HG03280 (cell line): Measurements from ENCODE around the gene SLC15A4.
"Not testable (repeated sequence)": the region's sequence is repeated elsewhere in the genome, so short reads cannot be mapped to it uniquely, and the experiment has no call there.

Experiments used
- ATAC-seq: cut with Tn5 transposase; IDR thresholded peaks from one replicate; pipeline ENCODE4 v1.9.1; 2021; ENCODE audit warnings: mild to moderate bottlenecking, moderate library complexity; ENCODE audit not compliant: unreplicated experiment

SLC15A4 gene

DNA sequence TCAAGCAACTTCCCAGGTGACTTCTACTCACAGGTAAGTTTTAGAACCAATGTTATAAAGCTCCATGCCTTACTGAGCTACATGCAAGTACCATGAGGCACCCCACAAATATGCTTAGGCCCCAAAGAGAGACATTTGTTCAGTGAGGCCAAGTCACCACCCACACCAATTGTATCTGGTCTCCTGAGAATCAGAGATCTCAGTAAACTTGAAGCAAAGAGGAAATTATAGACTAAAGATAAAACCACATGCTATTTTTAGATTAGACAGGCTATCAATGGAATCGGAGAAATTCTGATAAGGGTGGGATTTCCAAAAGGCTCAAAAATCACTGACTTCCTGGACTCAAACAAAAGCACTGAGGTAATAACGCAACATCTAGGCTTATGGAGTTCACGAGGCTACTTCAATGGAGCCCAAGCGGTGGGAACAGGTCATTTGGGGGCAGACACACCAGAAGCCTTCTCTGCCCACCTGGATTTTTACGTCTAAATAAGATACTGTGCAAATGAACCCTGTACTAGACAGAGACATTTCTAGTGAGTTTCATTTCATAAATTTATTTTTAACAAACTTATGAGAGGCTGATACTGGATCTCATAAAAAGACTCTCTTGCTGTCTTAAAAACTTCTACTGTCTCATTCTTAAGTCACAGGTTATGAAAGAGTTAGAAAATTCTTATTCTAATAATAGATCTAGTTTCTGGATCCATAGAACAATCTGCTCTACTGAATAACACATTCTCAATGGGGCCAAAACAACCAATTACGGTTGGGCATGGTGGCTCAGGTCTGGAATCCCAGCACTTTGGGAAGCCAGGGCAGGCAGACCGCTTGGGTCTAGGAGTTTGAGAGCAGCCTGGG, 7.7 kb downstream of the SLC15A4 start:
- no peak for ATAC-seq

DNA sequence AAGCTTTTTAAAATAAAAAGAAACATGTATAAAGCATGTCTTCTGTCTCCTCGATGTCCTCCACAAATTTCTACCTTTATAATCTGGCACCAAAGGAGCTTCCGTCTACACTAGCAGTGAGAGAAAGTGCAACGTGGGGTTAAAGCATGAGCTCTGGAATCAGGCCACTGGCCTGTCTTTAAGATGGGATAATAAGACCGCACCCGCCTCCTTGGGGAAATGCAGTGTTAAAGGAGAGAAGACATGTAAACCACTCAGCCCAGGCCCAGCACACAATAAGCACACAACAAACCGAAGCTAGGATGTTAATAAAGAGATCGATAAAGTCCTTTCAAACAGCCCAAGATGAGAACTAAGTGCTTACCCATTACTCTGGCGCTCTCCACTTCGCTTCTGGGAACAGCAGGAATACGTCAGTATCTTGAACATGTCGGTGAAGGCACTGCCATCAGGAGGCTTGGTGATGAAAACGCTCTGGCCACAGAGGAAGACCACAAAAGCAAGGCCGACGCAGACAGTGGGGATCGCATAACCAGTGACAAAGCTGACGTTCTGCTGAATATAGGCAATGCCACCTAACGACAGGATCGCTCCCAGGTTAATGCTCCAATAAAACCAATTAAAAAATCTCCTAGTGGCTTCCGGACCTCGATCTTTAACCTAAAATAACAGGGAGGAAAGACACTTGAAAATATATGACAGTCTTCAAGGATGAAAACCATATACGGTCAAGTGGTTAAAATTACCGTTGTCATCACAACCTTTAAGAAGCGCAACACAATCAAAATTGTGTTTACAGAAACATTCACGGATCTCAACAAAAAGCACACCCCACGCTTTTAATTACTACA, 9.1 kb downstream of the SLC15A4 start:
- ATAC-seq = no peak

DNA sequence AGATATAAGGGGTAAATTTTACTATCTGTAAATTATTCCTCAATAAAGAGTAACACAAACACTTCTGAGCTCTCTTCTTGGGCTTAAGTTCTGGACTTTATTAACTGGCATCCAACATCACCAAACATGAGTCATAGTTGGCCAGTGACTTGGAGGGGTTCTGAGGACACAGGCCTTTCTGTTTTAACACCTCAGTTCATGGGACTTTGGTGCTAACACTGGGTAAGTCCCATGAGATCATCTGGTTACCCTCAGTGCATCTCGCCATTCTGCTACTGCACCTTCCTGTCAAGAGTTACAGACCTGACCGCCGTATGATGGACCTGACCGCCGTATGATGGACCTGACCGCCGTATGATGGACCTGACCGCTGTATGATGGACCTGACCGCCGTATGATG, 9.9 kb downstream of the SLC15A4 start:
- ATAC-seq = no peak

DNA sequence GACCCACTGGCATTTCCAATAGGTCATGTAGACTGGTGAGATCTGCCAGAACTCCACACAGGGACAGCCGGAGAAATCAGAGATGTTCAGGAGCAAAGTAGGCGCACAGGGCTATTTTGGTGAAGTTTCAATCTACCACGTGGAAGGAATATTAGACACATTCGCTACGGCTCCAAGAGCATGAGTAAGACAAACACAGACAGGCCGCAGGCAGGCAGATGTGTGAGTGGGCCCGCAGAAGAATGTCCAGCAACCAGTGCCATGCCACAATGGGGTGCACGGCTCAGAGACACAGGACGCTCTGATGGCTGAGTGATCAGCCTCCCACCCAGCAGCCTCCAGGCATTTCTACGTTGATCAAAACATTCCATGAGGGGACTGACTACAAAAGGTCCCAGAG, 10.4 kb downstream of the SLC15A4 start:
- no peak for ATAC-seq

DNA sequence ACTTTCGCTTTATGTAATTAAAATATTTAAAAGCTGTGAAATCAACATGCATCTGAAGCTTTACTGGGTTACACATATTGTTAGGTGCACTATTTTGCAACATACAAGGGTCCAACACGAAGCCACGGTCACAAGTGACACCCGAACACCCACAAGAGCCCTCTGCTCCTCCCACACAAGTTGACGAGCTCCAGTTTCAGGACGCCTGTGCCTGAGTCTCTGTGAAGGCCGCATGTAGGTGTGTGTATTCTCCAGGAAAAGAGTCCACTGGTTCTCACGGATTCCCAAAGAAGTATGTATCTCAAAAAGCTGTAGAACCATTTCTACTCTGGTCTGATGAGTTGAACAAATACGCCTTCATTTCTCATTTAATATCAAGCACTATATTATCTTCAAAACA, 12.0 kb downstream of the SLC15A4 start:
- ATAC-seq = no peak

DNA sequence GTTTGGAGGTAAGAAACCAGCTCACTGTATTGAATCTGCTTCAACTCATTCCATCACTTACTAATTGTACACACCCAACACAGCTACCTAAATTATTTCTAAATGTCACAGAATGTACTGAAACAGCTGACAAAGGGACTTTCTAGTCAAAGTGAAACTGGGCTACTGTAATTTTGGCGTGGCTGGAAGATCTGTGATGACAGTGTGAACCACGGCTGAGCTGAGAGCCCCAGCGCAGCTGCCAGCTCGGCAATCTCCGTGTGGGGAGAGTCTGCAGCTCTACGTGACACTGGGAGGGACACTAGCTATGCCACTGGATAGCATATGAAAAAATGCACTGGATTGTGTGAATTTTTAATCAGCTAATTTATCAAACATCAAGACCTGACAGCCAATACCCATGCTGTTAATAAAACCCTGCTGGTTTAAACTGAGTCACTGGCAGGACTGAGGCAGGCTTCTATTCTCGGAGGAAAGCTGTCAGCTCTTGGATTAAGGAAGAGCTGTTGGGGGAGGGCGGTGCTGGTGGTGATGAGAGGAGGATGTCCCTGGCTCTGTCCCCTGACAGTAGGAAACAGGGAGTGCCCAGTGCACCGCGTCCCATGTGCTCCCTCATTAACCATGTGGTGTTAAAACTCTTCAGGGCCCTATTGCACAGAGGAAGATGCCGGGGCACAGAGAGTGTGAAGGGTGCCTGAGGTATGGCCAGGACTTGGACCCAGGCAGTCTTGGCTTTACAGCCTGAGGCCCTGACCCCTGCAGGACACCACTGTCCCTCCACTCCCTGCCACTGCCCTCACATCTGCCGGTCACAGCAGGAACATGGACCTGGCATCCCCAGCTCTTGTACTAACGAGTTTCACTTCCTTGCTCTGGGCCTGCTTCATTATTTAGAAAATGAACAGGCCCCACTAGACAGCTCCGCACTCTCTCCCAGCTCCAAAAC, 13.3 kb downstream of the SLC15A4 start:
- peak; percentile 80 for ATAC-seq

DNA sequence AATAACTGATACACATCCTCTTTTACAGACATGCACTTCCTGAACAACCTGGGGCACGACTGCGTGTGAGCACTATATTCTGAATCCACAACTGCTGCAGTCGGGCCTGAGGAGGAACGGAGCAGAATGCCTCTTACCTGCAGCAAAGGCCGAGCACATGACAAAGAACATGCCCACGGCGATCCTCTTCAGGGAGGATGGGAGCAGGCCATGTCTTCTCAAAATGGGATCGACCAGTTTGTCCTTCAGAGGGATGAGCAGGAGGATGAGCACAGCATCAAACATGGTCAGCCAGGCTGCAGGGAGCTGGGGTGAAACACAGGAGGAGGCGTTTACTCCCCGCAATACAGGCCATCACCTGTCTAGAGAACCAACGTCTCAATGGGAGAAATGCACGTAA, 15.1 kb downstream of the SLC15A4 start:
- ATAC-seq = no peak

DNA sequence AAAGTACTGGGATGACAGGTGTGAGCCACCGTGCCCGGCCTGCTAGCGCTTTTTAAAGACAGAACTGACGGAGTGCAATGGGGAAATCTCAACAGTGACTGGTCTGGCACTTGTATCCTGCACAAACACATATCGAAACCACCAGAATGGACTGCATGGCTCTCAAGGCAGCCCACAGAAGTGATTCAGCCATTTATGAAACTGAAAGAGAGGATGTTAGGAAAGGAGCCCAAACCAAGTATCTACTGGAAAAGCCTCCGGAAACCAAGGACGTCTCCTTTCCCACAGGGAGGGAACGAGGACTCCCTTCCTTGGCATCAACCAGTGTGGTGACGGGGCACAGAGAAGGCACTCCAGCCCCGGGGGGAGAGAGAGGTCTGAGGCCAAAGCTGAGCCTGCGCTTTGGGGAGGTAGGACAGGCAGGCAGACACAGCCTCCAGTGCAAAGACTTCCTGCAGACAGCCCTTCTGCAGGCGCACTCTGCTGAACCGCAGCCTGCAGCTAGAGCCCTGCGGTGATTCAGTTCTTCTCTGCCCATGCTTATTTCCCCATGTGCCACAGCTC, 16.5 kb downstream of the SLC15A4 start:
- ATAC-seq = no peak

DNA sequence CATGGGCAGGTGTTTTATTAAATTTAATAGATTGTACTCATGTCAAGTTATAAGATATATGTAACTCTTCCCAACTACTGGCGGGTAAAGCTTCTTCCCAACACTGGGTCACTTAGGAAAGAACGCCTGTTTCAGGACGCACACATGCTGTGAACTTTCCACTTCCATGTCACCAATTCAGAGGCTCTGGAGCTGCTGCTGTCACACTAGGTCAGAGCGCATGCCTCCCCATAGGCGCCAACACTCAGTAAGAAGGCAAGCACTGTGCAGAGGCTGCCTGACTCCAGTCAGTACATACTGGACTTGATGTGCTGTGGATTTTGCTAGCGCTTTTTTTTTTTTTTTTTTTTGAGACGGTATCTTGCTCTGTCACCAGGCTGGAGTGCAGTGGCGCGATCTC, 17.2 kb downstream of the SLC15A4 start:
- ATAC-seq = no peak

DNA sequence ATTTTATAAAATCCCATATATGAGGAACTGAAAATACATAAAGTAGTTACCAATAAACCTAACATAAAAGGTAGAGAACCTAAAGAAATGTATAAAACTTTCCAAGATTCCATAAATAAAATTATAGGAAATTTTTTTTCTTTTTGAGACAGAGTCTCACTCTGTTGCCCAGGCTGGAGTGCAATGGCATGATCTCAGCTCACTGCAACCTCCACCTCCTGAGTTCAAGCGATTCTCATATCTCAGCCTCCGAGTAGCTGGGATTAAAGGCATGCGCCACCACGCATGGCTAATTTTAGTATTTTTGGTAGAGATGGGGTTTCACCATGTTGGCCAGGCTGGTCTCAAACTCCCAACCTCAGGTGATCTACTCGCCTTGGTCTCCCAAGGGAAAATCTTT, 18.4 kb downstream of the SLC15A4 start:
- not testable (repeated sequence) for ATAC-seq

DNA sequence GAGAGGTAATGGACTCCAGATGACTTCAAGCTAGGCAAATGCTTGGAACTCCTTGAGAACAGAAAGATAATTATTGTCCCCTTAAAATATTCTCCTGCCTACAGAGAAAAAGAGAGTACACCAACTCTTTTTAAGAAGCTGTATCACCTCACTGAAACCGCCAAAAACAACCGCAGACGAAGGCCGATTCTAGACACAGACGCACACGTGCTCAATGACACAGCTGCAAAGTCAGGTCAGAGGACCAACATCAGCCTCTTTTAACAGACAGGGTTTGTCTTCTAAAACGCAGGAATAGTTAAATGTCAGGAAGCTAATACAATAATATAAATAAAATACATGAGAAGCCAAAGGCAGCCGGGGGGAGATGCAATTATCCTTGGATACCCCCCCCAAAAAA, 19.0 kb downstream of the SLC15A4 start:
- no peak for ATAC-seq

DNA sequence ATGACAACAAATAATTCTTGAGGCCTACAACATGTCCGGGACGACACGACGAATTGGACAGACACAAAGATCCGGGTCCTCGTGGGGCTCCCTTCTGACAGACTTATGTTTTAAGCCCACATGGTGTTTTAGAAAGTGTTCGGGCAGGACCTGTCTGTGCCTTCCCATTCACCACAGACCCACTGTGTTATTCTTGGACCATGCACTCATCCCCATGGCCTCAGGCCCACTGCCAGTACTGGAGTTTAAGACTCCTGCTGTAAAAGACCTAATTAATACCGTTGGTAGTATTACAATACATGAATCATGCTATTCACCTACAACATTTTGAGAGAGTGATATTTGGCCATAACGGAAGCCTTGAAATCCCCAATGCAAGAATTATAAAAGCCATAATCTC, 20.0 kb downstream of the SLC15A4 start:
- no peak for ATAC-seq

DNA sequence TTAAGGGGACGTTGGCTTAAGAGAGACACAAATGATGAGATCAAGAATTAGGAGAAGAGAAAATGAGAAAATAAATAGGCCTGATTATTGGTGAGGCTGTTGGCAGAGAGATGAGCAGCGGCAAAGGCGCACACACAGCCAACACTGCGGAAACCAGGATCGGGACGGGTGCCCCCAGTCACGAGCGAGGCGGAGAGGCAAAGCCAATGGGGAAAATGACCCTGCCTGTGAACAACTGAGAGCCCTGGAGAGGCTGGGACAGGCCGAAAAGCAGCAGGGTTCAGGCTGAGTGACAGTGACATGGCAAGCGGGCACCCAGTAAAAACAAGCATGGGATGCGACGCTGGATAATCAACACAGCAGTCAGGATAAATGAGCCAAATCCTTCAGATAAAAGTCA, 21.0 kb downstream of the SLC15A4 start:
- no peak for ATAC-seq

DNA sequence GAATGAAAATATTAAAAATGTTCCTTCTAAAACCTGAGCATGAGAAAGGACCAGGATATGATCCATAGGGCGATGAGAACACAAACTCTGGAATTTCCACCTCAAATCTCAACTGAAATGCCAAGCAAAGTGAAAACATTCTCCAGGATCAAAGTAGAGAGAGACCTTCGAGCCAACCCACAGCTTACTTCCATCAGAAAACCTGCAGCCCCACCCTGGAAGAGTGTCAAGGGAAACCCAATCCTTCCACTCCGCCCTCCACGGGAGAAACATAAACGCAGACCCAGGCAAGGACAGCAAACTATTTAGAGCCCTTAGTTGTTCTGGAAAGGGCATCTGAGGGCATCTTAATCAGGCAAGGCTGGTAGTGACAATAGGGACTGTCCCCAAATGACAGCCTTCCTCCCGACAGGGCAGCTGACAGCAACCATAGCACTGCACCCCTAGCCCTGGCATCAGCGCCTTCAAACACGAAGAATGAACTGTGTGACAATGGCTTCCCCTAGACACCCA, 21.8 kb downstream of the SLC15A4 start:
- no peak for ATAC-seq

DNA sequence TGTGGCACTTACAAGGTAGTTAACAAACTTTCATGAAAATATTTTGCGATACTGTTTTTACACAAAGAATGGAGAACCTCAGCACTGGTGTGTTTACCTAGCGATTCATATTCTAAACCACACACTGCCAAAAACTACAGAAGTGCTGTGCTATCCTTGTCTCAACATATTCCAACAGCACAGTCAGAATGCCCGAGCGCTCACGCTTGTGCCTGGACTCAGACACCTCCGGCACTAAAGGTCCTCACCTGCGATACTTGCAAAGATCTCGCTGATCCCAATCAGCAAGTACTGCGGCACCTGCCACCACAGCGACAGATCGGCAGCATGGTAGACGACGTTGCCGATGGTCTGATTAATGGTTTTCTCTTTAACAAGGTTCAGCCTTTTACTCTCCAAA, 23.2 kb downstream of the SLC15A4 start:
- ATAC-seq = no peak

DNA sequence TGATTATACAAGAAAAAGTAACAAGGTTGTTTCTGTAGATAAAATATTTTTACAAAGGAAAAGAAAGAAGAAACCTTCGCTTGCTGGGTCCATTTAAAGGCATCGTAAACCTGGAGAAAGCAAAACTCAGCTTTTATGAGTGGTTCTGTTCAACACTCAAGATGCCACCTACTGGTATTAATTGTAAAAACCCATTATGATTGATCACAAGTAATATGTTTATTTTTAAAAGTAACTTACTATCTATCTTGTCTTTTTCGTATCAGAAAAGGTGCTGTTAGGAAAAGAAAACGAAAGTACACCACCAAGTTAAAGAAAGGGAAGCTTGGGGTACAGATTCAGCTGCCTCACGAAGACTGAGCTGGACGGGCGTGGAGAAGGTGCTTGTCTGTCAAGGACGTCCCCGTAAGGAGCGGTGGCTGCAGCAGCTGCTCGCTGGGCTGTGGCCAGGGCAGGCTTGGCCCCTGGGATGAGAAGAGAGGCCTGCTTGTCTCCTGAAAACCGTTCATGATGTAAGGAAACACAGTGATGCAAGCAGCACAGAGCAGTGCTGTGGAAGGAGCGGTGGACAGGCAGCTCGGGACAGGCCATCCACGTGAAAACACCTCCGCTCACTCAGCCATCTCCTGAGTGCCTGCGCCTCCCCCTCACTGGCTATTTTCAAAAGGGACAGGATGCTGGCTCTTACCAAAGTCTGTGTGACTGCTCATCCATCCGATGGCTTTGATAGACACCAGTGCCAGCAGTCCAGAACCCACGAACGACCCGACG, 25.0 kb downstream of the SLC15A4 start:
- ATAC-seq = peak; percentile 34

DNA sequence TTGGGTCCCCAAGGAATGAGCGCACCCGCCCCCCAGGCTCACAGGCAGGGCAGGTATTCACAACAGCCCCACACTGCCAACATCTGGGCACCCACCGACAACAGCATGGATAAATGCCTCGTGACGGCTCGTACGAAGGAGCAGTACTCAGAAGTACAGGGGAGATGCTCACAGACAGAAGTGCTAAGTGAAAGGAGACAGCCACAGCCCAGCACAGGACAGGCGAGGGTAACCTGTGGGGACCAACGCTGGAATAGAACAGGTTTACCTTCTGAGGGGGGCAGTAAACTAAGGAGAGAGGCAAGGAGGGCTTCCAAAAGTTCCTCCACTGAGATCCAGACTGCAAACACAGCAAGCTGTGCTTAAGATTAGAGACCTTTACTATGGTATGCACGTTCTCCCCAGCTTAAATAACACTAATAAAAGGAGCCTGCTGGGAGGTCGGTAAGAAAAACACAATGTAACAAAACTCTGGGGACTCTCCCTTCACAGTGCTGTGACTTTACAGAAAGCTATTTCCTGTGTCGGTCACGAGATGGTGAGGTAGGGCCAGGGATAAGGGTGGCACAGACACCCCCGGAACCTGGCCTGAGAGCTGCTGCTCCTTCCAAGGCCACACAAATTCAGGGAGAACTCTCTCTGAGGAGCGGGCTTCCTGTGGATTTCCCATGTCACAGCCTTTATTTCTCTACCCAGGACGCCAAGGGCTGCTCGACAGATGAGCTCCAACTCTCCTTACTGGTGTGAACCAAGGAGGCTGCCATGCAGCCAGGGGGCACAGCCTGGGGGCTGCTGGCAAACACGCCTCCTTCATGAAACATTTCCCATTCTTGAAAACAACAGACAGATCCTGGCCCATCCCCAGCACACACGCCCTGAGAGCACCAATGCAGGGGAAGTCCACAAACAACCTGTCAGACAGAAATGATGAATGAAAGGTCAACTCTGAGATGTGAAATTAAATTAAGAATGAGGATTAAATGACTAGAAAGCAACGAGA, 26.3 kb downstream of the SLC15A4 start:
- ATAC-seq = no peak

DNA sequence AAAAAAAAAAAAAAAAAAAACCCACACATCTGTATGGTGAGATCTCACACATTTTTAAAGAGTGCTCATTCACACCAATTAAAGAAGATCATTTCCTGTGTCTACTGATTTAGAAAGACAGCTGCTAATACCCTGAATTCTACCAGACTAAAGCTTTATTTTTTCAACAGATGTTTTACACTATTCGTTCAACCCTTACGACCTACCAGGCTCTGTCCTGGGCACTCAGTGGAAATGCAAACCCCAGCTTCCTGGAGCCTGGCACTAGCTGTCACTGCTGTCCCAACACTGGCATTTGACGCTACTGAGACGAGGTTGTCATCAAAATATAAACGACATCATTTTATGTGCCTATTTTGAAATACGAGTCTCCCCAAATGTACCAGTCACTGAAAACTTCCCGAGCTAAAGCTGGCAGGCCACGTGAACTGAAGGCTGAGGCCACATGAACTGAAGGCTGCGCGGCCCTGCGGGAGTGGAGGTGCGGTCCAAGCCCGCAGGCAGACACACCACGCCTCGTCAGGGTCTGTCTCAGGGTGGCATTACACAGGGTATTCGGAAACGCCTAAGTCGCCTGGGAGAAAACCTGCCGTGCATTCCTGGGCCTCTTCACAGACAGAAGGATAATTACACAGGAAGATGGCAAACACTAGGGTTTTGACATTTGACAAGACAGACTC, 27.2 kb downstream of the SLC15A4 start:
- no peak for ATAC-seq
